ENCODE data around the gene RPP25. TPM values are rescaled to one million over a fixed set of nuclear protein-coding genes. Genes with fewer than 3 reads are reported as not detected.
"Not testable (repeated sequence)": the region's sequence is repeated elsewhere in the genome, so short reads cannot be mapped to it uniquely, and the experiment has no call there.

Gene RPP25
- total RNA-seq, 2 donors from 2014 or later: 9.1 to 11.5 TPM

- no peaks in the 10 kb centered on the region for H3K27me3 ChIP-seq
- no peak overlapping the region for H3K4me3 ChIP-seq
- WGBS, 2 donors: 72 to 94% methylated on average over 8 of the region's 8 CpGs
- intact Hi-C loops (cut with DNase I): no loop called here
- no peaks in the 10 kb centered on the region for H3K9me3 ChIP-seq
- TF ChIP-seq CTCF (IDR thresholded peaks at IDR 0.05) (no peak), POLR2A (IDR thresholded peaks at IDR 0.05) (no peak)
- ATAC-seq (no peak), DNase-seq (no peak)
- H3K4me1 ChIP-seq: no peaks in the 10 kb centered on the region
- H3K27ac ChIP-seq: no peak overlapping the region
- peaks cover 0 to 37% of the 10 kb centered on the region in 2 donors for H3K36me3 ChIP-seq (replicated peaks in 1 of 2; ENCODE audit: insufficient read depth in 1 of 2, low read depth in 2 of 2)
These were observed 36.1 kb downstream of the RPP25 start for GRCh38 chr15:74920456-74920855.

DNA sequence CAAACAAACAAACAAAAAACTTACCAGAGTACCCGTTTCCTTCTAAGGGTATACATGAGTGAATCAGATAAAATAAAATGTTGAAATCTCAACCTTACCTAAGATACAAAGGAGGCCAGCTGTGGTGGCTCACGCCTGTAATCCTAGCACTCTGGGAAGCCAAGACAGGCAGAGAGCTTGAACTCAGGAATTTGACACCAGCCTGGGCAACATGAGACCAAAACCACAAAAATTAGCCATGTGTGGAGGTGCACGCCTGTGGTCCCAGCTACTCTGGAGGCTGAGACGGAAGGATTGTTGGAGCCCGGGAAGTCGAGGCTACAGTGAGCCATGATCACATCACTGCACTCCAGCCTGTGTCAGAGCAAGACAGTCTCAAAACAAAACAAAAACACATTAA, 38.9 kb downstream of the RPP25 start:
- no peaks in the 10 kb centered on the region for H3K27me3 ChIP-seq
- DNase-seq (no peak), ATAC-seq (no peak)
- no peaks in the 10 kb centered on the region for H3K4me1 ChIP-seq
- peaks cover 0 to 31% of the 10 kb centered on the region in 2 donors for H3K36me3 ChIP-seq (replicated peaks in 1 of 2; ENCODE audit: insufficient read depth in 1 of 2, low read depth in 2 of 2)
- no peaks in the 10 kb centered on the region for H3K9me3 ChIP-seq
- H3K27ac ChIP-seq: no peak overlapping the region
- TF ChIP-seq POLR2A (IDR thresholded peaks at IDR 0.05) (no peak), CTCF (IDR thresholded peaks at IDR 0.05) (no peak)
- intact Hi-C loops (cut with DNase I): no loop called here
- 90 to 91% methylated on average over 6 of the region's 6 CpGs for WGBS, 2 donors
- H3K4me3 ChIP-seq: no peak overlapping the region

DNA sequence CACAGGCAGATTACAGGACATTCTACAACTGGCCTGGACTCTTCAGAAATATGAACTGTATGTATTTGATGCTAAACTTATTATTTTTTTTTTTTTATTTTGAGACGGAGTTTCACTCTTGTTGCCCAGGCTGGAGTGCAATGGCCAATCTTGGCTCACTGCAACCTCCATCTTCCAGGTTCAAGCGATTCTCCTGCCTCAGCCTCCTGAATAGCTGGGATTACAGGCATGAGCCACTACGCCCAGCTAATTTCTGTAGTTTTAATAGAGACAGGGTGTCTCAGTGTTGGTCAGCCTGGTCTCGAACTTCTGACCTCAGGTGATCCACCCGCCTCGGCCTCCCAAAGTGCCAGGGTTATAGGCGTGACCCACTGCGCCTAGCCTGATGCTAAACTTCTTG, 42.8 kb downstream of the RPP25 start:
- 96 to 98% methylated on average over 8 of the region's 8 CpGs for WGBS, 2 donors
- ATAC-seq; intact Hi-C loops (cut with DNase I); DNase-seq; H3K9me3 ChIP-seq; H3K27me3 ChIP-seq; H3K4me1 ChIP-seq; H3K4me3 ChIP-seq; H3K27ac ChIP-seq: not testable (repeated sequence)
- peaks cover 0 to 14% of the 10 kb centered on the region in 2 donors for H3K36me3 ChIP-seq (replicated peaks in 1 of 2; ENCODE audit: insufficient read depth in 1 of 2, low read depth in 2 of 2)

GRCh38 chr15:74913041-74913440, 43.5 kb downstream of the RPP25 start:
- H3K4me1 ChIP-seq: no peaks in the 10 kb centered on the region
- WGBS, 2 donors: 92 to 96% methylated on average over 9 of the region's 9 CpGs
- peaks cover 0 to 8% of the 10 kb centered on the region in 2 donors for H3K36me3 ChIP-seq (replicated peaks in 1 of 2; ENCODE audit: insufficient read depth in 1 of 2, low read depth in 2 of 2)
- no peaks in the 10 kb centered on the region for H3K9me3 ChIP-seq
- intact Hi-C loops (cut with DNase I): no loop called here
- no peak overlapping the region for H3K4me3 ChIP-seq
- ATAC-seq (no peak), DNase-seq (no peak)
- no peaks in the 10 kb centered on the region for H3K27me3 ChIP-seq
- no peak for TF ChIP-seq CTCF (IDR thresholded peaks at IDR 0.05)
- no peak for TF ChIP-seq POLR2A (IDR thresholded peaks at IDR 0.05)
- H3K27ac ChIP-seq: no peak overlapping the region

GRCh38 chr15:74908635-74909034, 47.9 kb downstream of the RPP25 start:
- DNase-seq (no peak), ATAC-seq (no peak)
- 87 to 91% methylated on average over 4 of the region's 4 CpGs for WGBS, 2 donors
- Histone ChIP-seq H3K9me3 (no peaks in the 10 kb centered on the region), H3K27me3 (no peaks in the 10 kb centered on the region), H3K27ac (no peak overlapping the region), H3K4me1 (peaks cover 21% of the 10 kb centered on the region), H3K4me3 (no peak overlapping the region), H3K36me3 (replicated peaks in 1 of 2; ENCODE audit: insufficient read depth in 1 of 2, low read depth in 2 of 2) (no peaks in the 10 kb centered on the region)
- intact Hi-C loops (cut with DNase I): loop anchor here (10.0 kb wide), 1 partner anchor 64 kb away; the partner anchor contains the start of gene ULK3
- TF ChIP-seq CTCF (IDR thresholded peaks at IDR 0.05) (no peak), POLR2A (IDR thresholded peaks at IDR 0.05) (no peak)

All from body of pancreas (tissue), 4 donors.